Kidney (tissue), 14 donors: ENCODE results near the gene GLOD4. TPM values are rescaled to one million over a fixed set of nuclear protein-coding genes. Genes with fewer than 3 reads are reported as not detected.
A peak's percentile ranks its signal among the peaks of the same experiment; 100 is the strongest.
"Not testable (repeated sequence)": the region's sequence is repeated elsewhere in the genome, so short reads cannot be mapped to it uniquely, and the experiment has no call there.

ENCODE experiments used
- DNase-seq, 5 donors: peaks; one replicate each; pipeline ENCODE4 v3.0.0-alpha.2; 2013 to 2020
- FAIRE-seq: peaks from 2 replicates; lab custom pipeline; 2012; peaks lifted over from hg19 to GRCh38; lab: Jason Lieb, UNC
- H3K27ac ChIP-seq, 2 donors: one replicate each; pipeline ENCODE4 v1.7.0; 2013; ENCODE audit warnings: low read depth in 2 of 2, low read length in 2 of 2, inconsistent platforms in 1 of 2
- H3K27me3 ChIP-seq: one replicate; pipeline ENCODE4 v1.7.1; 2013; ENCODE audit warnings: low read length, inconsistent platforms; ENCODE audit not compliant: control insufficient read depth, insufficient read depth
- H3K36me3 ChIP-seq, 3 donors: one replicate each; pipeline versions ENCODE4 v1.7.0 to v1.7.1; 2013; ENCODE audit warnings: low read length in 3 of 3, control low read depth in 1 of 3, inconsistent platforms in 1 of 3; ENCODE audit not compliant: insufficient read depth in 3 of 3, control insufficient read depth in 2 of 3
- H3K4me1 ChIP-seq, 3 donors: one replicate each; pipeline versions ENCODE4 v1.7.0 to v1.7.1; 2013; ENCODE audit warnings: low read length in 3 of 3, inconsistent platforms in 1 of 3, low read depth in 1 of 3; ENCODE audit not compliant: control insufficient read depth in 2 of 3, insufficient read depth in 2 of 3
- H3K4me3 ChIP-seq, 3 donors: one replicate each; pipeline versions ENCODE4 v1.7.0 to v1.8.1; 2013; ENCODE audit warnings: low read length in 3 of 3, control low read depth in 1 of 3, inconsistent platforms in 1 of 3
- H3K9ac ChIP-seq, 3 donors: one replicate each; pipeline versions ENCODE4 v1.7.0 to v1.7.1; 2013; ENCODE audit warnings: low read length in 3 of 3, control low read depth in 1 of 3, inconsistent platforms in 1 of 3
- H3K9me3 ChIP-seq, 3 donors: one replicate each; pipeline versions ENCODE4 v1.7.0 to v1.7.1; 2013; ENCODE audit warnings: low read length in 3 of 3, control low read depth in 1 of 3, inconsistent platforms in 1 of 3; ENCODE audit not compliant: control insufficient read depth in 2 of 3, insufficient read depth in 1 of 3
- intact Hi-C: fragments of 100-400 bp; cut with DNase I; formaldehyde crosslinking; loops from one replicate; pipeline ENCODE4 v1.11.1; 2022
- polyA plus RNA-seq: library from polyadenylated mRNA; stranded (reverse); fragments of 350-450 nt; fragmentation: Illumina TruSeq; extraction: RNeasy Lipid Tissue Mini Kit (QIAGEN cat#74804); gene quantifications from one replicate; pipeline ENCODE4 v1.2.3, GENCODE V29; 2014; ENCODE audit warnings: low read depth, low replicate concordance; ENCODE audit not compliant: insufficient read depth
- total RNA-seq: library from RNA; stranded (reverse); fragmentation: NEBNext Ultra II Directional; extraction: Animal tissue kit (Norgen Biotek cat#: 25700); gene quantifications from one replicate; pipeline ENCODE4 v1.2.1, GENCODE V29; 2021
- TF ChIP-seq, protein P1 (sequence below): IDR thresholded peaks from 3 replicates; pipeline ENCODE4 v1.5.1; 2012; ENCODE audit warnings: mild to moderate bottlenecking, moderate library complexity, borderline replicate concordance; ENCODE audit not compliant: insufficient read depth; ENCODE audit errors: extremely low read depth
- donor health status: control.
- donor health status: control.
- donor health status: control.
- donor health status: control.
- donor health status: control.
- donor health status: DM: yes; HTN: yes; CAD: no.
- donor health status: Normal renal cell carcinoma (clear cell type).

Gene GLOD4
- total and polyA plus RNA-seq, 2 donors from 2014 or later: 70.6 to 90.8 TPM

DNA sequence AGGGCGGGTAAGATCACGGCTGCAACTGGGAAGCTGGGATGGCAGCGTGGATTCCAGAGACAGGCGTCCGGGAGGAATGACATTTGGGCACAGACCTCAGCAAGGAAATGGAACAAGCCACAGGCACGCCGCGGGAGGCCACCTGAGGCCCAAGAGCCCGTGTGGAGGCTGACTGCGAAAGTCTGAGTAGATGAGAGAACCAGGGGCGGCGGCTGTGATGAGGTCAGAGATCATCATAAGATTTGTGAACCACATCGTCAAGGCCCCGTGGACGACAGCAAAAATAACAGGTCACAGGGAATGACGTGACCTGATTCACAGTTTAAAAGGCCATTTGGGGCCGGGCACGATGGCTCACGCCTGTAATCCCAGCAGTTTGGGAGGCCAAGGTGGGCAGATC lies 48.3 kb upstream of the GLOD4 start:
- no peak overlapping the region for H3K9ac ChIP-seq
- H3K36me3 ChIP-seq: no peaks in the 10 kb centered on the region
- TF ChIP-seq, protein P1, sequence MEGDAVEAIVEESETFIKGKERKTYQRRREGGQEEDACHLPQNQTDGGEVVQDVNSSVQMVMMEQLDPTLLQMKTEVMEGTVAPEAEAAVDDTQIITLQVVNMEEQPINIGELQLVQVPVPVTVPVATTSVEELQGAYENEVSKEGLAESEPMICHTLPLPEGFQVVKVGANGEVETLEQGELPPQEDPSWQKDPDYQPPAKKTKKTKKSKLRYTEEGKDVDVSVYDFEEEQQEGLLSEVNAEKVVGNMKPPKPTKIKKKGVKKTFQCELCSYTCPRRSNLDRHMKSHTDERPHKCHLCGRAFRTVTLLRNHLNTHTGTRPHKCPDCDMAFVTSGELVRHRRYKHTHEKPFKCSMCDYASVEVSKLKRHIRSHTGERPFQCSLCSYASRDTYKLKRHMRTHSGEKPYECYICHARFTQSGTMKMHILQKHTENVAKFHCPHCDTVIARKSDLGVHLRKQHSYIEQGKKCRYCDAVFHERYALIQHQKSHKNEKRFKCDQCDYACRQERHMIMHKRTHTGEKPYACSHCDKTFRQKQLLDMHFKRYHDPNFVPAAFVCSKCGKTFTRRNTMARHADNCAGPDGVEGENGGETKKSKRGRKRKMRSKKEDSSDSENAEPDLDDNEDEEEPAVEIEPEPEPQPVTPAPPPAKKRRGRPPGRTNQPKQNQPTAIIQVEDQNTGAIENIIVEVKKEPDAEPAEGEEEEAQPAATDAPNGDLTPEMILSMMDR: no peak
- H3K27ac ChIP-seq: peak overlapping the region; percentile 11 to 23
- no peaks in the 10 kb centered on the region for H3K4me1 ChIP-seq
- no peak for FAIRE-seq
- no peaks in the 10 kb centered on the region for H3K27me3 ChIP-seq
- DNase-seq: no peak
- intact Hi-C loops: no loop called here
- no peaks in the 10 kb centered on the region for H3K9me3 ChIP-seq
- no peak overlapping the region for H3K4me3 ChIP-seq

DNA sequence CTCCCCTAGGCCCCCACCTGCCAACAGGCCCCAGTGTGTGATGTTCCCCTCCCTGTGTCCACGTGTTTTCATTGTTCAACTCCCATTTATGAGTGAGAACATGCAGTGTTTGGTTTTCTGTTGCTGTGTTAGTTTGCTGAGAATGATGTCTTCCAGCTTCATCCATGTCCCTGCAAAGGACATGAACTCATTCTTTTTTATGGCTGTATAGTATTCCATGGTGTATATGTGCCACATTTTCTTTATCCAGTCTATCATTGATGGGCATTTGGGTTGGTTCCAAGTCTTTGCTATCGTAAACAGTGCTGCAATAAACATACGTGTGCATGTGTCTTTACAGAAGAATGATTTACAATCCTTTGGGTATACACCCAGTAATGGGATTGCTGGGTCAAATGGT lies 47.5 kb upstream of the GLOD4 start:
- H3K27ac ChIP-seq: peak overlapping the region in 1 of 2 donors; percentile 11
- H3K9ac ChIP-seq, H3K4me3 ChIP-seq, H3K9me3 ChIP-seq, FAIRE-seq, H3K27me3 ChIP-seq, intact Hi-C loops, H3K36me3 ChIP-seq, DNase-seq, H3K4me1 ChIP-seq: not testable (repeated sequence)

DNA sequence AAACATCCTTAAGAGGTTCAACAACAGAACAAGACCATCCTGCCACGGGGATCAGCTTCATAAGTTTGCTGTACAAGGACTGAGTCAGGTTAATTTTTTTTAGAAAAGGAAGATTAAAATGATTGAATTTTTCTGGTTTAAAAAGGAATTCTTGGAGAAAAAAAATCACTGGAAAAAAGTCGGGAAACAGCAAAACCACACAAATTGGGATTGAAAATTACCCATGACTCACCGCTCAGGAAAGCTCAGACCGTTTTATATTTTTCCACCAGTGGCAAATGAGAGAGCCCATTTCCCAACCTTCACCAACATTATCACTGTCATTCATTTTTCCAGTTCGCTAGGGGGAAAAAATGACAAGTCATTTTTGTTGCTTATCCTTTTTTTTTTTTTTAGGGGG lies 46.7 kb upstream of the GLOD4 start:
- H3K4me1 ChIP-seq: no peaks in the 10 kb centered on the region
- intact Hi-C loops: no loop called here
- no peaks in the 10 kb centered on the region for H3K36me3 ChIP-seq
- no peak overlapping the region for H3K4me3 ChIP-seq
- FAIRE-seq (no peak), DNase-seq (no peak)
- no peaks in the 10 kb centered on the region for H3K27me3 ChIP-seq
- no peaks in the 10 kb centered on the region for H3K9me3 ChIP-seq
- TF ChIP-seq, protein P1: no peak
- no peak overlapping the region for H3K9ac ChIP-seq
- no peak overlapping the region for H3K27ac ChIP-seq

DNA sequence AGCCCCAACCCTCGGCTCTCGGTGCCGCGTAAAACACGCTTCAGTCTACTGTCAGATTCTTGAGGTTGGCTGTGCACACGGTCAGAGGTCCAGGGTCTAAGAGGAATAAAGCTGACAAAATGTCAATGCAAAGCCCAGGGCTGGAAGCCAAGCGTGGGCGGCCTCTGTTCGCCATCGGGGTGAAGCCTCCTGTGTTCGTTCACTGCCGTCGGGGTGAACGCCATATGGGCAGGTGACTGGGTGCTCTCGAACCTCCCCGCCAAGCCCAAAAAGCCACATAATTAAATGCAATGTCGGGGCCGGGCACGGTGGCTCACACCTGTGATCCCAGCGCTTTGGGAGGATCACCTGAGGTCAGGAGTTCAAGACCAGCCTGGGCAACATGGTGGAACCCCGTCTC lies 44.7 kb upstream of the GLOD4 start:
- DNase-seq (no peak), FAIRE-seq (no peak)
- Histone ChIP-seq H3K4me1 (no peaks in the 10 kb centered on the region), H3K4me3 (no peak overlapping the region), H3K36me3 (no peaks in the 10 kb centered on the region), H3K9me3 (no peaks in the 10 kb centered on the region), H3K27me3 (no peaks in the 10 kb centered on the region), H3K27ac (no peak overlapping the region), H3K9ac (no peak overlapping the region)
- TF ChIP-seq, protein P1: no peak
- intact Hi-C loops: no loop called here
